H1 (cell line): ENCODE data around the gene CELF4. TPM values are rescaled to one million over a fixed set of nuclear protein-coding genes. Genes with fewer than 3 reads are reported as not detected.

Experiments used
- CTCF ChIA-PET: fragments of 300-600 bp; sonication (Branson Sonifier 250); formaldehyde crosslinking; loops from one replicate; lab custom pipeline; 2021; ENCODE audit not compliant: partially characterized antibody; lab: Charles Lee
- POLR2A ChIA-PET: fragments of 300-600 bp; sonication (Branson Sonifier 250); formaldehyde crosslinking; loops from one replicate; lab custom pipeline; 2021; ENCODE audit warnings: inconsistent platforms; ENCODE audit not compliant: partially characterized antibody; lab: Charles Lee
- DNase-seq, 2 experiments: peaks; one replicate each; pipeline versions ENCODE4 v3.0.0 to v3.0.0-alpha.2; 2010 to 2022; ENCODE audit warnings: low spot score in 2 of 2, low read depth in 1 of 2, mixed read lengths in 1 of 2
- FAIRE-seq: peaks from 2 replicates; lab custom pipeline; 2011; peaks lifted over from hg19 to GRCh38; lab: Jason Lieb, UNC
- H2AFZ ChIP-seq: 2 replicates; pipeline ENCODE4 v1.8.1; 2012; ENCODE audit warnings: low read length, inconsistent platforms
- H2AK5ac ChIP-seq: 2 replicates; pipeline ENCODE4 v1.6.1; 2013; ENCODE audit warnings: low read depth, low read length
- H2BK120ac ChIP-seq: replicated peaks from 2 replicates; pipeline ENCODE3; 2013; ENCODE audit warnings: low read depth, low read length, inconsistent platforms
- H2BK12ac ChIP-seq: 2 replicates; pipeline ENCODE4 v1.6.1; 2013; ENCODE audit warnings: low read depth, low read length
- H2BK15ac ChIP-seq: 2 replicates; pipeline ENCODE4 v1.6.1; 2013; ENCODE audit warnings: low read length
- H2BK20ac ChIP-seq: 2 replicates; pipeline ENCODE4 v1.6.1; 2013; ENCODE audit warnings: low read length
- H2BK5ac ChIP-seq: 2 replicates; pipeline ENCODE4 v1.6.1; 2013; ENCODE audit warnings: low read depth, low read length
- H3K14ac ChIP-seq: 2 replicates; pipeline ENCODE4 v1.6.1; 2013; ENCODE audit warnings: inconsistent platforms; ENCODE audit not compliant: insufficient read length
- H3K18ac ChIP-seq: 2 replicates; pipeline ENCODE4 v1.6.1; 2013; ENCODE audit warnings: low read length; ENCODE audit errors: extremely low read depth
- H3K23ac ChIP-seq: 2 replicates; pipeline ENCODE4 v1.6.1; 2013; ENCODE audit warnings: inconsistent platforms; ENCODE audit not compliant: insufficient read length
- H3K23me2 ChIP-seq: 2 replicates; pipeline ENCODE4 v1.6.1; 2013; ENCODE audit warnings: low read depth, low read length
- H3K27ac ChIP-seq: 2 replicates; pipeline ENCODE4 v1.6.1; 2011; ENCODE audit warnings: low read depth, low read length, inconsistent platforms
- H3K27me3 ChIP-seq, 4 experiments: replicated peaks in 1 of 4; 1 replicate in 1 of 4; 2 replicates in 3 of 4; pipeline versions ENCODE4 v1.6.1 to v1.8.1; 2011 to 2013; ENCODE audit warnings: low read length in 3 of 4, mild to moderate bottlenecking in 3 of 4, inconsistent platforms in 2 of 4, mixed read lengths in 2 of 4, moderate library complexity in 1 of 4; ENCODE audit not compliant: control insufficient read depth in 3 of 4, insufficient read depth in 3 of 4; ENCODE audit errors: extremely low read depth in 1 of 4
- H3K36me3 ChIP-seq, 4 experiments: 2 replicates each; pipeline versions ENCODE4 v1.6.1 to v1.8.1; 2011 to 2013; ENCODE audit warnings: mild to moderate bottlenecking in 4 of 4, low read length in 3 of 4, moderate library complexity in 2 of 4, control low read depth in 1 of 4, inconsistent platforms in 1 of 4; ENCODE audit not compliant: insufficient read depth in 4 of 4, control insufficient read depth in 2 of 4
- H3K4ac ChIP-seq: replicated peaks from 2 replicates; pipeline ENCODE3; 2013; ENCODE audit warnings: low read length, low read depth, mixed read lengths, inconsistent platforms; ENCODE audit not compliant: insufficient read length
- H3K4me1 ChIP-seq, 4 experiments: replicated peaks in 1 of 4; 1 replicate in 1 of 4; 2 replicates in 3 of 4; pipeline versions ENCODE4 v1.6.1 to v1.8.1; 2011 to 2013; ENCODE audit warnings: low read length in 3 of 4, inconsistent platforms in 2 of 4, mixed read lengths in 1 of 4; ENCODE audit not compliant: insufficient read depth in 4 of 4, control insufficient read depth in 3 of 4
- H3K4me2 ChIP-seq, 2 experiments: 2 replicates each; pipeline versions ENCODE4 v1.6.1 to v1.8.1; 2011 to 2013; ENCODE audit warnings: low read depth in 2 of 2, low read length in 2 of 2, control low read depth in 1 of 2, inconsistent platforms in 1 of 2, mild to moderate bottlenecking in 1 of 2; ENCODE audit not compliant: insufficient read depth in 1 of 2
- H3K4me3 ChIP-seq, 4 experiments: fragments of 200-600, 300-600 bp in 1 of 4; sonication (generic), shearing (Covaris generic), sonication (Bioruptor Twin) in 1 of 4; 2 replicates each; pipeline versions ENCODE4 v1.5.1 to v1.8.1; 2011 to 2016; ENCODE audit warnings: low read length in 4 of 4, low read depth in 3 of 4, control low read depth in 2 of 4, inconsistent platforms in 2 of 4, mild to moderate bottlenecking in 2 of 4, mixed read lengths in 1 of 4, moderate library complexity in 1 of 4; ENCODE audit not compliant: insufficient read depth in 2 of 4; ENCODE audit errors: extremely low read depth in 1 of 4
- H3K56ac ChIP-seq: replicated peaks from 2 replicates; pipeline ENCODE3; 2013; ENCODE audit warnings: low read depth, mild to moderate bottlenecking, mixed read lengths, low read length, inconsistent platforms; ENCODE audit not compliant: insufficient read length
- H3K79me1 ChIP-seq: 2 replicates; pipeline ENCODE4 v1.6.1; 2013; ENCODE audit warnings: low read depth, low read length, control low read depth
- H3K79me2 ChIP-seq, 2 experiments: 2 replicates each; pipeline versions ENCODE4 v1.6.1 to v1.8.1; 2012 to 2013; ENCODE audit warnings: low read length in 2 of 2, mild to moderate bottlenecking in 2 of 2, inconsistent platforms in 1 of 2; ENCODE audit not compliant: insufficient read depth in 2 of 2, control insufficient read depth in 1 of 2
- H3K9ac ChIP-seq, 4 experiments: replicated peaks in 1 of 4; 1 replicate in 1 of 4; 2 replicates in 3 of 4; pipeline versions ENCODE4 v1.6.1 to v1.8.1; 2011 to 2013; ENCODE audit warnings: low read depth in 3 of 4, low read length in 3 of 4, control low read depth in 2 of 4, mild to moderate bottlenecking in 2 of 4, moderate library complexity in 2 of 4, inconsistent platforms in 1 of 4; ENCODE audit errors: extremely low read depth in 1 of 4
- H3K9me3 ChIP-seq, 2 experiments: 2 replicates each; pipeline versions ENCODE4 v1.6.1 to v1.8.1; 2012 to 2013; ENCODE audit warnings: mild to moderate bottlenecking in 2 of 2, moderate library complexity in 2 of 2, control low read depth in 1 of 2, inconsistent platforms in 1 of 2, low read depth in 1 of 2, low read length in 1 of 2, mixed read lengths in 1 of 2; ENCODE audit not compliant: insufficient read depth in 2 of 2
- H4K20me1 ChIP-seq, 2 experiments: replicated peaks in 1 of 2; 2 replicates each; pipeline versions ENCODE3 to v1.8.1; 2011 to 2013; ENCODE audit warnings: inconsistent platforms in 2 of 2, low read length in 2 of 2, mild to moderate bottlenecking in 1 of 2; ENCODE audit not compliant: insufficient read depth in 2 of 2, control insufficient read depth in 1 of 2
- H4K5ac ChIP-seq: 2 replicates; pipeline ENCODE4 v1.6.1; 2013; ENCODE audit warnings: low read length, low read depth, mixed read lengths, inconsistent platforms; ENCODE audit not compliant: insufficient read length
- H4K8ac ChIP-seq: 2 replicates; pipeline ENCODE4 v1.8.0; 2013; ENCODE audit warnings: mild to moderate bottlenecking, moderate library complexity, low read length, inconsistent platforms; ENCODE audit not compliant: insufficient read depth; ENCODE audit errors: extremely low read depth
- H4K91ac ChIP-seq: replicated peaks from 2 replicates; pipeline ENCODE3; 2013; ENCODE audit warnings: low read length, mixed read lengths, inconsistent platforms; ENCODE audit not compliant: insufficient read length
- ASH2L ChIP-seq: fragments of 200-600, 300-600 bp; sonication (generic); IDR thresholded peaks from one replicate; pipeline ENCODE4 v1.7.1; 2017; ENCODE audit warnings: low read length
- BACH1 ChIP-seq: IDR thresholded peaks from 2 replicates; pipeline ENCODE4 v1.6.1; 2012; ENCODE audit warnings: low read length, improper control_type of control experiment
- CREB1 ChIP-seq: IDR thresholded peaks from 2 replicates; pipeline ENCODE4 v1.6.1; 2012; ENCODE audit warnings: inconsistent platforms
- E2F6 ChIP-seq: IDR thresholded peaks from 2 replicates; pipeline ENCODE4 v1.6.1; 2012; ENCODE audit warnings: inconsistent platforms
- FOSL1 ChIP-seq: IDR thresholded peaks from 2 replicates; pipeline ENCODE4 v1.6.1; 2011; ENCODE audit warnings: mild to moderate bottlenecking, low read depth, low read length, moderate library complexity; ENCODE audit not compliant: insufficient read depth
- JUN ChIP-seq: IDR thresholded peaks from 2 replicates; pipeline ENCODE4 v1.6.1; 2011; ENCODE audit warnings: low read depth, mild to moderate bottlenecking, improper control_type of control experiment, low read length
- JUND ChIP-seq: IDR thresholded peaks from 2 replicates; pipeline ENCODE4 v1.6.1; 2011; ENCODE audit warnings: mild to moderate bottlenecking, improper control_type of control experiment, low read length
- KDM1A ChIP-seq: fragments of 200-600, 300-600 bp; sonication (generic); IDR thresholded peaks from 2 replicates; pipeline ENCODE4 v1.7.1; 2016; ENCODE audit warnings: mild to moderate bottlenecking, low read length, borderline replicate concordance
- KDM4A ChIP-seq: IDR thresholded peaks from one replicate; pipeline ENCODE4 v1.7.1; 2012; ENCODE audit warnings: low read depth, mild to moderate bottlenecking, moderate library complexity, low read length, inconsistent platforms; ENCODE audit not compliant: severe bottlenecking
- PHF8 ChIP-seq: fragments of 200-600 bp; sonication (generic); conservative IDR thresholded peaks from 2 replicates; pipeline ENCODE4 v1.7.1; 2012; ENCODE audit warnings: low read depth, mild to moderate bottlenecking, inconsistent platforms, low read length, moderate library complexity
- POU5F1 ChIP-seq: IDR thresholded peaks from 2 replicates; pipeline ENCODE4 v1.6.1; 2011; ENCODE audit warnings: low read depth, mild to moderate bottlenecking, low read length, moderate library complexity
- RBBP5 ChIP-seq: IDR thresholded peaks from 2 replicates; pipeline ENCODE4 v1.7.1; 2012; ENCODE audit warnings: low read depth, mild to moderate bottlenecking, inconsistent platforms, low read length, moderate library complexity, borderline replicate concordance
- RNF2 ChIP-seq: fragments of 200-900, 300-1000 bp; sonication (generic); IDR thresholded peaks from 2 replicates; pipeline ENCODE4 v1.7.1; 2016; ENCODE audit warnings: borderline replicate concordance, low read depth, mild to moderate bottlenecking, antibody characterized with exemption, low read length; ENCODE audit not compliant: poor library complexity, severe bottlenecking; ENCODE audit errors: missing control alignments
- SRF ChIP-seq: IDR thresholded peaks from 2 replicates; pipeline ENCODE4 v1.6.1; 2011; ENCODE audit warnings: mild to moderate bottlenecking, low read depth, low read length, moderate library complexity
- WGBS, 2 experiments: shearing (Covaris generic) in 1 of 2; methylation state at CpG; one replicate each; pipeline versions ENCODE4 v1.1.6 to v1.1.7; 2013 to 2015; ENCODE audit warnings: low lambda C conversion rate in 2 of 2, mixed read lengths in 2 of 2, inconsistent platforms in 1 of 2, low coverage in 1 of 2, missing lambda C conversion rate in 1 of 2; ENCODE audit not compliant: insufficient replicate concordance in 2 of 2, insufficient coverage in 1 of 2, insufficient read length in 1 of 2; ENCODE audit errors: extremely low coverage in 1 of 2, missing lambda C conversion rate in 1 of 2; 5-methylcytosine and 5-hydroxymethylcytosine counted together
- polyA plus RNA-seq, 7 experiments: library from polyadenylated mRNA; depleted of rRNA in 3 of 7; stranded (reverse) in 5 of 7; unstranded in 2 of 7; fragments of >200 nt in 5 of 7; fragments of 200-250 nt in 2 of 7; gene quantifications; 1 replicate in 5 of 7; 2 replicates in 1 of 7; 4 replicates in 1 of 7; pipeline versions ENCODE4 v1.2.1 to v1.2.3, GENCODE V29; 2011 to 2013; ENCODE audit warnings: missing spikeins in 2 of 7, mixed read lengths in 2 of 7
- total RNA-seq: library from RNA; stranded (reverse); fragmentation: NEBNext Ultra II Directional; extraction: Animal tissue kit (Norgen Biotek cat#: 25700); gene quantifications from 2 replicates; pipeline ENCODE4 v1.2.1, GENCODE V29; 2021

Gene CELF4
- total and polyA plus RNA-seq, 2 of the 8 experiments (the other 6 are each of a cell fraction or from before 2014, with no cell fraction given): 1.6 to 3.4 TPM

DNA sequence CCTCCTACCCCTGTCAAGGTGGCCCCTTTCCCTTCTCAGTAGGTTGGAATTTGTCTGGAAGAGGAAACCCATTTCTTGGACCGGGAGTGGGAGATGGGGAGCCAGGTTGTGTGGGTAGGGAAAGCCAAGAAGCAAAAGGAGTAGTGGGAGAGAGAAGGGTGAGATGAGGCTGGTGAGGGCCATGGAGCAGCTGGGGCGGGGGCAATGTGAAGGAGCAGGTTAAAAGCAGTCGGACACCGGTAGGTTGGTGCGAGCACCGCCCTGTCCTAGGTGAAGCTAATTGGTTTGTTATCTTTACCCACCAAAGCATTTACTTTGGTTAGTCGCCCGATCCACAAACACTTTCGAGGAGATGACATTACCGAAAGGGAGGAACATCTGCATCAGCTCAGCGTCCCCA is 306.8 kb downstream of the CELF4 start:
- Histone ChIP-seq H2BK12ac (no peak overlapping the region), H3K23ac (no peak overlapping the region), H3K18ac (no peak overlapping the region), H2BK20ac (no peak overlapping the region), H4K20me1 (peaks cover 0 to 2% of the 10 kb centered on the region in 2 experiments), H3K23me2 (no peaks in the 10 kb centered on the region; the same call in 1 of the 2 replicates), H3K36me3 (no peaks in the 10 kb centered on the region), H3K56ac (no peak overlapping the region), H3K27me3 (peaks cover 3 to 13% (median 8%) of the 10 kb centered on the region in 4 experiments; a peak in 6 of 7 replicates), H3K4me1 (peaks cover 0 to 7% (median 3%) of the 10 kb centered on the region in 4 experiments; a peak in 4 of 7 replicates), H4K8ac (no peak overlapping the region), H4K91ac (no peak overlapping the region), H2BK15ac (no peak overlapping the region), H3K4me3 (no peak overlapping the region), H3K79me1 (no peaks in the 10 kb centered on the region), H3K4me2 (no peak overlapping the region), H3K9ac (no peak overlapping the region), H3K27ac (no peak overlapping the region), H3K14ac (no peak overlapping the region), H2AFZ (no peak overlapping the region), H3K4ac (no peak overlapping the region), H2AK5ac (no peak overlapping the region), H2BK5ac (no peak overlapping the region), H3K79me2 (no peaks in the 10 kb centered on the region), H2BK120ac (no peak overlapping the region), H4K5ac (no peak overlapping the region), H3K9me3 (no peaks in the 10 kb centered on the region)
- FAIRE-seq (no peak), DNase-seq (no peak)
- WGBS, 2 experiments: 81% methylated on average over 11 of the region's 11 CpGs; no CpG with 5 or more reads in 1 of the 2 experiments
- CTCF ChIA-PET: interaction anchor here (1.0 to 3.9 kb wide), 7 partner anchors 9 to 316 kb away, joined by 3 to 40 read pairs (median 4); no protein-coding TSS in a partner anchor
- POLR2A ChIA-PET: no interaction called here
- no peak for TF ChIP-seq KDM4A
- TF ChIP-seq CREB1: no peak
- no peak for TF ChIP-seq PHF8
- TF ChIP-seq JUND: no peak
- no peak for TF ChIP-seq E2F6
- TF ChIP-seq SRF: no peak
- TF ChIP-seq POU5F1: no peak
- no peak for TF ChIP-seq JUN
- TF ChIP-seq KDM1A: no peak
- no peak for TF ChIP-seq BACH1
- no peak for TF ChIP-seq RBBP5
- TF ChIP-seq RNF2: no peak
- no peak for TF ChIP-seq FOSL1
- TF ChIP-seq ASH2L: no peak
